HCT116 (cell line): ENCODE results near the gene PALMD. TPM values are rescaled to one million over a fixed set of nuclear protein-coding genes. Genes with fewer than 3 reads are reported as not detected.

Experiments
- ATAC-seq: fragments of 200-7000 bp; cut with Tn5 transposase; 2 replicates; pipeline ENCODE4 v1.9.1; 2020; ENCODE audit warnings: mild to moderate bottlenecking, moderate library complexity
- Bru-seq: library from RNA; stranded (reverse); fragments of 400-500 nt; gene quantifications from one replicate; lab custom pipeline; 2021; lab: Mats Ljungman, UMichigan
- BruChase-seq, 2 experiments: library from RNA; stranded (reverse); fragments of 400-500 nt; gene quantifications; one replicate each; lab custom pipeline; 2021; lab: Mats Ljungman, UMichigan
- BruUV-seq: library from RNA; stranded (reverse); fragments of 400-500 nt; replicated peaks from 2 replicates; lab custom pipeline; 2021; lab: Mats Ljungman, UMichigan
- CTCF ChIA-PET: fragments of 300-600 bp; sonication (Branson Sonifier 250); formaldehyde crosslinking; loops from one replicate; lab custom pipeline; 2021; ENCODE audit warnings: antibody characterized with exemption; lab: Charles Lee
- POLR2A ChIA-PET: fragments of 300-600, 350-600 bp; sonication (Branson Sonifier 250); formaldehyde crosslinking; loops from one replicate; lab custom pipeline; 2021; ENCODE audit warnings: antibody characterized with exemption; lab: Charles Lee
- RAD21 ChIA-PET, 2 experiments: fragments of 300-600 bp; sonication (Branson Sonifier 250); formaldehyde crosslinking; loops; one replicate each; lab custom pipeline; 2023; ENCODE audit warnings: low total read pairs in 2 of 2; ENCODE audit not compliant: uncharacterized antibody in 2 of 2, unreplicated experiment in 2 of 2, low non-redundant PET in 1 of 2; lab: Charles Lee
- DNase-seq: peaks from one replicate; pipeline ENCODE4 v3.0.0-alpha.2; 2010; ENCODE audit warnings: low read depth, low spot score
- H2AFZ ChIP-seq: fragments of 200-600 bp; shearing (Covaris generic), sonication (generic); 2 replicates; pipeline ENCODE4 v1.6.1; 2017; ENCODE audit warnings: low read depth, mixed run types, mixed read lengths, antibody characterized with exemption, low read length; ENCODE audit not compliant: poor library complexity, severe bottlenecking
- H3K27ac ChIP-seq: 2 replicates; pipeline ENCODE4 v1.5.1; 2012; ENCODE audit warnings: low read depth, low read length
- H3K27me3 ChIP-seq: fragments of 200-600 bp; sonication (generic); 2 replicates; pipeline ENCODE4 v1.6.1; 2016; ENCODE audit warnings: mixed run types, low read length, mixed read lengths; ENCODE audit not compliant: insufficient read depth
- H3K36me3 ChIP-seq, 2 experiments: fragments of 200-500 bp in 1 of 2; fragments of 200-600 bp in 1 of 2; sonication (Bioruptor generic) in 1 of 2; sonication (generic) in 1 of 2; 2 replicates each; pipeline versions ENCODE4 v1.5.1 to v1.6.1; 2014 to 2016; ENCODE audit warnings: low read length in 2 of 2, inconsistent platforms in 1 of 2, mixed read lengths in 1 of 2, mixed run types in 1 of 2; ENCODE audit not compliant: insufficient read depth in 2 of 2, control insufficient read depth in 1 of 2
- H3K4me1 ChIP-seq, 2 experiments: fragments of 200-600 bp in 1 of 2; sonication (generic) in 1 of 2; 2 replicates each; pipeline versions ENCODE4 v1.5.1 to v1.6.1; 2012 to 2017; ENCODE audit warnings: low read length in 2 of 2, inconsistent platforms in 1 of 2, mild to moderate bottlenecking in 1 of 2, mixed read lengths in 1 of 2, mixed run types in 1 of 2, moderate library complexity in 1 of 2; ENCODE audit not compliant: insufficient read depth in 2 of 2, control insufficient read depth in 1 of 2
- H3K4me2 ChIP-seq: fragments of 200-600 bp; sonication (generic); 2 replicates; pipeline ENCODE4 v1.6.1; 2017; ENCODE audit warnings: mixed run types, low read length, mixed read lengths
- H3K4me3 ChIP-seq, 2 experiments: fragments of 200-600 bp in 1 of 2; sonication (generic) in 1 of 2; replicated peaks in 1 of 2; 2 replicates each; pipeline ENCODE4 v1.5.1; 2011 to 2016; ENCODE audit warnings: low read length in 2 of 2, control low read depth in 1 of 2, low read depth in 1 of 2, mild to moderate bottlenecking in 1 of 2, mixed read lengths in 1 of 2, mixed run types in 1 of 2
- H3K79me2 ChIP-seq: fragments of 200-600 bp; sonication (generic); 2 replicates; pipeline ENCODE4 v1.6.1; 2017; ENCODE audit warnings: mild to moderate bottlenecking, mixed run types, low read length, moderate library complexity, mixed read lengths; ENCODE audit not compliant: insufficient read depth
- H3K9ac ChIP-seq: fragments of 200-600 bp; sonication (generic); 2 replicates; pipeline ENCODE4 v1.6.1; 2016; ENCODE audit warnings: low read length, mixed read lengths
- H3K9me2 ChIP-seq: fragments of 200-600 bp; sonication (generic), shearing (Covaris generic); 2 replicates; pipeline ENCODE4 v1.6.1; 2017; ENCODE audit warnings: mixed run types, mild to moderate bottlenecking, moderate library complexity; ENCODE audit not compliant: insufficient read depth
- H3K9me3 ChIP-seq, 2 experiments: fragments of 200-500 bp in 1 of 2; fragments of 200-600 bp in 1 of 2; sonication (Bioruptor generic) in 1 of 2; sonication (generic) in 1 of 2; 2 replicates each; pipeline ENCODE4 v1.6.1; 2014 to 2017; ENCODE audit warnings: low read length in 2 of 2, mixed read lengths in 2 of 2, inconsistent platforms in 1 of 2, low read depth in 1 of 2, mild to moderate bottlenecking in 1 of 2, mixed run types in 1 of 2, moderate library complexity in 1 of 2; ENCODE audit not compliant: control insufficient read depth in 1 of 2, insufficient read depth in 1 of 2
- H4K20me1 ChIP-seq: fragments of 200-600 bp; sonication (generic), shearing (Covaris generic); 2 replicates; pipeline ENCODE4 v1.6.1; 2017; ENCODE audit warnings: mixed run types, mild to moderate bottlenecking, moderate library complexity; ENCODE audit not compliant: insufficient read depth
- CEBPB ChIP-seq: IDR thresholded peaks from 2 replicates; pipeline ENCODE4 v1.6.1; 2012; ENCODE audit warnings: low read depth
- FOSL1 ChIP-seq: IDR thresholded peaks from 2 replicates; pipeline ENCODE4 v1.6.1; 2012; ENCODE audit warnings: low read depth
- POLR2A ChIP-seq: IDR thresholded peaks from 2 replicates; pipeline ENCODE4 v1.7.0; 2011; ENCODE audit warnings: borderline replicate concordance; ENCODE audit not compliant: insufficient read depth, insufficient read length; ENCODE audit errors: extremely low read depth
- TCF7L2 ChIP-seq: IDR thresholded peaks from 2 replicates; pipeline ENCODE4 v1.7.0; 2011; ENCODE audit warnings: borderline replicate concordance, inconsistent platforms; ENCODE audit not compliant: insufficient read depth, insufficient read length; ENCODE audit errors: extremely low read depth
- intact Hi-C: fragments of 100-400 bp; cut with micrococcal nuclease; formaldehyde crosslinking; loops from 2 replicates; pipeline ENCODE4 v1.10.0; 2022
- long read RNA-seq: library from polyadenylated mRNA; unstranded; transcript quantifications from one replicate; pipeline ENCODE4 v2.0.0, GENCODE V29; 2021; ENCODE audit not compliant: unreplicated experiment
- polyA plus RNA-seq: library from polyadenylated mRNA; unstranded; fragments of >200 nt; gene quantifications from 2 replicates; pipeline ENCODE4 v1.2.1, GENCODE V29; 2012; ENCODE audit warnings: missing spikeins
- total RNA-seq: library from RNA; stranded (reverse); gene quantifications from one replicate; pipeline ENCODE4 v1.2.1, GENCODE V29; 2021; ENCODE audit not compliant: unreplicated experiment
- TF ChIP-seq, protein P1 (sequence below), 3 experiments: fragments of 200-600 bp in 1 of 3; sonication (generic) in 1 of 3; IDR thresholded peaks in 2 of 3; conservative IDR thresholded peaks in 1 of 3; 2 replicates each; pipeline ENCODE4 v1.5.1; 2012 to 2017; ENCODE audit warnings: low read depth in 2 of 3, low read length in 2 of 3, antibody characterized with exemption in 1 of 3, borderline replicate concordance in 1 of 3, control low read depth in 1 of 3, mild to moderate bottlenecking in 1 of 3, mixed read lengths in 1 of 3, mixed run types in 1 of 3, moderate library complexity in 1 of 3; ENCODE audit not compliant: insufficient read depth in 1 of 3

Gene PALMD, protein sequence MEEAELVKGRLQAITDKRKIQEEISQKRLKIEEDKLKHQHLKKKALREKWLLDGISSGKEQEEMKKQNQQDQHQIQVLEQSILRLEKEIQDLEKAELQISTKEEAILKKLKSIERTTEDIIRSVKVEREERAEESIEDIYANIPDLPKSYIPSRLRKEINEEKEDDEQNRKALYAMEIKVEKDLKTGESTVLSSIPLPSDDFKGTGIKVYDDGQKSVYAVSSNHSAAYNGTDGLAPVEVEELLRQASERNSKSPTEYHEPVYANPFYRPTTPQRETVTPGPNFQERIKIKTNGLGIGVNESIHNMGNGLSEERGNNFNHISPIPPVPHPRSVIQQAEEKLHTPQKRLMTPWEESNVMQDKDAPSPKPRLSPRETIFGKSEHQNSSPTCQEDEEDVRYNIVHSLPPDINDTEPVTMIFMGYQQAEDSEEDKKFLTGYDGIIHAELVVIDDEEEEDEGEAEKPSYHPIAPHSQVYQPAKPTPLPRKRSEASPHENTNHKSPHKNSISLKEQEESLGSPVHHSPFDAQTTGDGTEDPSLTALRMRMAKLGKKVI
- total RNA-seq = 0.12 TPM
- 0.04 TPM in 1 of 2 replicates, not detected in the other for polyA plus RNA-seq
- percentile 4 among the genes with signal in this experiment for Bru-seq, nascent RNA
- percentile 6 among the genes with signal in this experiment for BruChase-seq, experiment 1, labeled RNA remaining after a 6-hour chase
- percentile 4 among the genes with signal in this experiment for BruChase-seq, experiment 2, labeled RNA remaining after a 2-hour chase
- long read RNA-seq = 0 reads

DNA sequence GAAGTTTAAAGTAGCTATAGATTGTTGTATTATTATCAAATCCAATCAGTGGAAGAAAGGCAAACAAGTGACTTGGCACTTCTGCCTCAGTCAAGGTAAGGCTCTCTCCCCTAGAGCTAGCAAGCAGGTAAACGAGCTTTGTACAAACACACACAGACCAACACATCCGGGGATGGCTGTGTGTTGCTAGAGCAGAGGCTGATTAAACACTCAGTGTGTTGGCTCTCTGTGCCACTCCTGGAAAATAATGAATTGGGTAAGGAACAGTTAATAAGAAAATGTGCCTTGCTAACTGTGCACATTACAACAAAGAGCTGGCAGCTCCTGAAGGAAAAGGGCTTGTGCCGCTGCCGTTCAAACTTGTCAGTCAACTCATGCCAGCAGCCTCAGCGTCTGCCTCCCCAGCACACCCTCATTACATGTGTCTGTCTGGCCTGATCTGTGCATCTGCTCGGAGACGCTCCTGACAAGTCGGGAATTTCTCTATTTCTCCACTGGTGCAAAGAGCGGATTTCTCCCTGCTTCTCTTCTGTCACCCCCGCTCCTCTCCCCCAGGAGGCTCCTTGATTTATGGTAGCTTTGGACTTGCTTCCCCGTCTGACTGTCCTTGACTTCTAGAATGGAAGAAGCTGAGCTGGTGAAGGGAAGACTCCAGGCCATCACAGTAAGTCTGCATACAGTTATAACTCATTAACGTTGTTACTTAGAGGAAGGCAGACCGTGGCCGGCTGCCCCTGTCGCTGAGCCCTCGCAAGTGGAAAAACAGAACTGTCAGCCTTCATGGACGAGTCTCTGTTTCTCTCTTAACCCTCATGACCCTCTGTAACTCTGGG, at the start of gene PALMD:
Gene PALMD, plus strand, starts transcription at position 415 of the 833 bp plus-strand sequence. Its CDS starts 205 bp downstream, at position 620.
- TF ChIP-seq CEBPB = no peak
- TF ChIP-seq FOSL1 = no peak
- TF ChIP-seq, protein P1, sequence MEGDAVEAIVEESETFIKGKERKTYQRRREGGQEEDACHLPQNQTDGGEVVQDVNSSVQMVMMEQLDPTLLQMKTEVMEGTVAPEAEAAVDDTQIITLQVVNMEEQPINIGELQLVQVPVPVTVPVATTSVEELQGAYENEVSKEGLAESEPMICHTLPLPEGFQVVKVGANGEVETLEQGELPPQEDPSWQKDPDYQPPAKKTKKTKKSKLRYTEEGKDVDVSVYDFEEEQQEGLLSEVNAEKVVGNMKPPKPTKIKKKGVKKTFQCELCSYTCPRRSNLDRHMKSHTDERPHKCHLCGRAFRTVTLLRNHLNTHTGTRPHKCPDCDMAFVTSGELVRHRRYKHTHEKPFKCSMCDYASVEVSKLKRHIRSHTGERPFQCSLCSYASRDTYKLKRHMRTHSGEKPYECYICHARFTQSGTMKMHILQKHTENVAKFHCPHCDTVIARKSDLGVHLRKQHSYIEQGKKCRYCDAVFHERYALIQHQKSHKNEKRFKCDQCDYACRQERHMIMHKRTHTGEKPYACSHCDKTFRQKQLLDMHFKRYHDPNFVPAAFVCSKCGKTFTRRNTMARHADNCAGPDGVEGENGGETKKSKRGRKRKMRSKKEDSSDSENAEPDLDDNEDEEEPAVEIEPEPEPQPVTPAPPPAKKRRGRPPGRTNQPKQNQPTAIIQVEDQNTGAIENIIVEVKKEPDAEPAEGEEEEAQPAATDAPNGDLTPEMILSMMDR (IDR thresholded peaks at IDR 0.05 in 2 of 3, conservative IDR thresholded peaks at IDR 0.05 in 1 of 3; ENCODE audit: borderline replicate concordance in 1 of 3, insufficient read depth in 1 of 3, low read depth in 2 of 3, low read length in 2 of 3) = no peak
- no peak for TF ChIP-seq POLR2A
- no peak for TF ChIP-seq TCF7L2
- Histone ChIP-seq H3K9me3 (no peaks in the 10 kb centered on the region), H3K4me3 (no peak within 1 kb of the TSS), H3K79me2 (no peaks in the 10 kb centered on the region), H3K4me1 (no peaks in the 10 kb centered on the region), H3K27ac (no peak within 1 kb of the TSS), H3K27me3 (no peaks in the 10 kb centered on the region), H3K9me2 (no peaks in the 10 kb centered on the region), H3K9ac (no peak within 1 kb of the TSS), H3K36me3 (no peaks in the 10 kb centered on the region), H4K20me1 (no peaks in the 10 kb centered on the region), H3K4me2 (no peak within 1 kb of the TSS), H2AFZ (no peak within 1 kb of the TSS)
- RAD21 ChIA-PET = no interaction called here
- DNase-seq (no peak), ATAC-seq (peak; percentile 22; the same call in 1 of the 2 replicates)
- intact Hi-C loops = no loop called here
- no TSS peak for BruUV-seq
- CTCF ChIA-PET = interaction anchor here (1.1 kb wide), 1 partner anchor 9 kb away, joined by 3 read pairs; no protein-coding TSS in a partner anchor
- POLR2A ChIA-PET = no interaction called here
